Measurements from ENCODE around the gene TNFRSF8. TPM values are rescaled to one million over a fixed set of nuclear protein-coding genes. Genes with fewer than 3 reads are reported as not detected.

Gene TNFRSF8
- total and polyA plus RNA-seq, 9 of the 15 experiments (the other 6 are each of a cell fraction or from before 2014, with no cell fraction given) = 3.5 to 38.4 (median 17.1) TPM

DNA sequence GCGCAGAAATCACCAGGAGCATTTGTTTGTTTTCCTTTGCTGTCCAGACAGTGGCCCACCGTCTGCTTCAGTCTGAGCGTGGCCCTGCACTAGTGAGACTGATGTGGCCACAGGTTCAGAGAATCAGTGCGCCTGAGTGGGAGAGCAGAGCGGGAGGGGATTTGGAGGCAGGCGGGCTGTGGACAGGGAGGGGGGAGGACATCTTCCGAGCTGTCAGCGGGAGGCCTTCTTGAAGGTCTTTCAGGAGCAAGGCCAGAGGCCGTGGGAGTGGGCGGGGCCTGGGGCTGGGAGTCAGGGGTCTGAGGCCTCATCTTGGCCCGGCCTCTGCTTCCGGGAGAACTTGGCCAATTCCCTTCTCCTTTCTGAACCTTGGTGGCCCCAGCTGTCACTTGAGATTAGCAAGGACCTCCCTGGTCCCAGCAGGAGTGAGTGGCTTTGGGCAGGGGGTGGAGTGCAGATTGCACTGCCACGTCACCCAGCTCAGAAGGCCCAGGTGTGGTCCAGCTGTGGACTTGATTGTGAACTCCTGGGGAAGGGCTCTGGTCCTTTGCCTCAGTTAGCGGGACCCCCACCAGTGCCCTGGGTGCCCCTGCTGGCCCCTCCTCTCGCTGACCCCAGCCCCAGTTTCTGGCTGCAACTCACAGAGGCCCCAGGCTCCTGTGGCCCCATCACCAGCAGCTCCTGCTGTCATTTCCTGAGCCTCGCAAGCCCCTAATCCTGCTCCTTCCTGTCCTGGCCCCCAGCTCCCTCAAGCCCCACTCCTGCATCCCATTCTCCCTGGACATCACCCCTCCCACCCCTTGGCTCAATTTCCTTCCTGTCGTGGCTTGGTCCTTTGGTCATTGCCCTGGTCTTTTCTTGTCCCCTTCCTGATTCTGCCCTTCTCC is 112.1 kb downstream of the TNFRSF8 start (continued):
- TF ChIP-seq, protein P1, sequence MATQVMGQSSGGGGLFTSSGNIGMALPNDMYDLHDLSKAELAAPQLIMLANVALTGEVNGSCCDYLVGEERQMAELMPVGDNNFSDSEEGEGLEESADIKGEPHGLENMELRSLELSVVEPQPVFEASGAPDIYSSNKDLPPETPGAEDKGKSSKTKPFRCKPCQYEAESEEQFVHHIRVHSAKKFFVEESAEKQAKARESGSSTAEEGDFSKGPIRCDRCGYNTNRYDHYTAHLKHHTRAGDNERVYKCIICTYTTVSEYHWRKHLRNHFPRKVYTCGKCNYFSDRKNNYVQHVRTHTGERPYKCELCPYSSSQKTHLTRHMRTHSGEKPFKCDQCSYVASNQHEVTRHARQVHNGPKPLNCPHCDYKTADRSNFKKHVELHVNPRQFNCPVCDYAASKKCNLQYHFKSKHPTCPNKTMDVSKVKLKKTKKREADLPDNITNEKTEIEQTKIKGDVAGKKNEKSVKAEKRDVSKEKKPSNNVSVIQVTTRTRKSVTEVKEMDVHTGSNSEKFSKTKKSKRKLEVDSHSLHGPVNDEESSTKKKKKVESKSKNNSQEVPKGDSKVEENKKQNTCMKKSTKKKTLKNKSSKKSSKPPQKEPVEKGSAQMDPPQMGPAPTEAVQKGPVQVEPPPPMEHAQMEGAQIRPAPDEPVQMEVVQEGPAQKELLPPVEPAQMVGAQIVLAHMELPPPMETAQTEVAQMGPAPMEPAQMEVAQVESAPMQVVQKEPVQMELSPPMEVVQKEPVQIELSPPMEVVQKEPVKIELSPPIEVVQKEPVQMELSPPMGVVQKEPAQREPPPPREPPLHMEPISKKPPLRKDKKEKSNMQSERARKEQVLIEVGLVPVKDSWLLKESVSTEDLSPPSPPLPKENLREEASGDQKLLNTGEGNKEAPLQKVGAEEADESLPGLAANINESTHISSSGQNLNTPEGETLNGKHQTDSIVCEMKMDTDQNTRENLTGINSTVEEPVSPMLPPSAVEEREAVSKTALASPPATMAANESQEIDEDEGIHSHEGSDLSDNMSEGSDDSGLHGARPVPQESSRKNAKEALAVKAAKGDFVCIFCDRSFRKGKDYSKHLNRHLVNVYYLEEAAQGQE (IDR thresholded peaks at IDR 0.05; ENCODE audit: borderline replicate concordance) = 0 out of 2 replicates have a peak, but pooled peaks have one; percentile 39
- TF ChIP-seq, protein P1 (CRISPR knock-in tag; IDR thresholded peaks at IDR 0.05; ENCODE audit: low read depth) = no peak
- TF ChIP-seq ZNF316 (IDR thresholded peaks at IDR 0.05) = no peak
- TF ChIP-seq ESRRA (IDR thresholded peaks at IDR 0.05; ENCODE audit: borderline replicate concordance, low read depth) = peak; percentile 62; the same call in 1 of the 2 replicates
- 0 out of 2 replicates have a peak, but pooled peaks have one; percentile 9 for TF ChIP-seq PTBP1 (IDR thresholded peaks at IDR 0.05; ENCODE audit: low read depth, low read length)
- no peak for TF ChIP-seq DNMT1 (IDR thresholded peaks at IDR 0.05)
- TF ChIP-seq, protein P2, sequence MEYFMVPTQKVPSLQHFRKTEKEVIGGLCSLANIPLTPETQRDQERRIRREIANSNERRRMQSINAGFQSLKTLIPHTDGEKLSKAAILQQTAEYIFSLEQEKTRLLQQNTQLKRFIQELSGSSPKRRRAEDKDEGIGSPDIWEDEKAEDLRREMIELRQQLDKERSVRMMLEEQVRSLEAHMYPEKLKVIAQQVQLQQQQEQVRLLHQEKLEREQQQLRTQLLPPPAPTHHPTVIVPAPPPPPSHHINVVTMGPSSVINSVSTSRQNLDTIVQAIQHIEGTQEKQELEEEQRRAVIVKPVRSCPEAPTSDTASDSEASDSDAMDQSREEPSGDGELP (CRISPR knock-in tag; IDR thresholded peaks at IDR 0.05; ENCODE audit: borderline replicate concordance) = peak; percentile 97
- no peak for TF ChIP-seq ATF1 (CRISPR knock-in tag; IDR thresholded peaks at IDR 0.05)
- peak; percentile 75 for TF ChIP-seq ATF1 (tag; IDR thresholded peaks at IDR 0.05)
- peak; percentile 78; the same call in 1 of the 2 replicates for TF ChIP-seq ZBED1 (IDR thresholded peaks at IDR 0.05)
- peak; percentile 83 for TF ChIP-seq MEIS2 (IDR thresholded peaks at IDR 0.05; ENCODE audit: partially characterized antibody)
- TF ChIP-seq, protein P3, sequence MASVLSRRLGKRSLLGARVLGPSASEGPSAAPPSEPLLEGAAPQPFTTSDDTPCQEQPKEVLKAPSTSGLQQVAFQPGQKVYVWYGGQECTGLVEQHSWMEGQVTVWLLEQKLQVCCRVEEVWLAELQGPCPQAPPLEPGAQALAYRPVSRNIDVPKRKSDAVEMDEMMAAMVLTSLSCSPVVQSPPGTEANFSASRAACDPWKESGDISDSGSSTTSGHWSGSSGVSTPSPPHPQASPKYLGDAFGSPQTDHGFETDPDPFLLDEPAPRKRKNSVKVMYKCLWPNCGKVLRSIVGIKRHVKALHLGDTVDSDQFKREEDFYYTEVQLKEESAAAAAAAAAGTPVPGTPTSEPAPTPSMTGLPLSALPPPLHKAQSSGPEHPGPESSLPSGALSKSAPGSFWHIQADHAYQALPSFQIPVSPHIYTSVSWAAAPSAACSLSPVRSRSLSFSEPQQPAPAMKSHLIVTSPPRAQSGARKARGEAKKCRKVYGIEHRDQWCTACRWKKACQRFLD (CRISPR knock-in tag; IDR thresholded peaks at IDR 0.05) = 0 out of 2 replicates have a peak, but pooled peaks have one; percentile 68
- TF ChIP-seq, protein P4, sequence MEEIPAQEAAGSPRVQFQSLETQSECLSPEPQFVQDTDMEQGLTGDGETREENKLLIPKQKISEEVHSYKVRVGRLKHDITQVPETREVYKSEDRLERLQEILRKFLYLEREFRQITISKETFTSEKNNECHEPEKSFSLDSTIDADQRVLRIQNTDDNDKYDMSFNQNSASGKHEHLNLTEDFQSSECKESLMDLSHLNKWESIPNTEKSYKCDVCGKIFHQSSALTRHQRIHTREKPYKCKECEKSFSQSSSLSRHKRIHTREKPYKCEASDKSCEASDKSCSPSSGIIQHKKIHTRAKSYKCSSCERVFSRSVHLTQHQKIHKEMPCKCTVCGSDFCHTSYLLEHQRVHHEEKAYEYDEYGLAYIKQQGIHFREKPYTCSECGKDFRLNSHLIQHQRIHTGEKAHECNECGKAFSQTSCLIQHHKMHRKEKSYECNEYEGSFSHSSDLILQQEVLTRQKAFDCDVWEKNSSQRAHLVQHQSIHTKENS (CRISPR knock-in tag; IDR thresholded peaks at IDR 0.05) = no peak
- TF ChIP-seq MEF2D (tag; conservative IDR thresholded peaks at IDR 0.05; ENCODE audit: low read depth) = no peak
- TF ChIP-seq PHB2 (IDR thresholded peaks at IDR 0.05; ENCODE audit: low read depth) = 0 out of 2 replicates have a peak, but pooled peaks have one; percentile 51
- peak; percentile 80 for TF ChIP-seq EP400 (IDR thresholded peaks at IDR 0.05)
- peak; percentile 87 for TF ChIP-seq PML (IDR thresholded peaks at IDR 0.05; ENCODE audit: low read length)
